NOMO-1 treated with dmso at 0.1 percent for 144 hours (cell line): ENCODE results near the gene PYROXD2.

Source experiments
- DNase-seq: peaks from one replicate; lab custom pipeline; 2025; ENCODE audit not compliant: unreplicated experiment; lab: John Stamatoyannopoulos, UW

The PYROXD2 gene

GRCh38 chr10:98414932-98415730, at the start of gene PYROXD2:
TSS of gene PYROXD2 (minus strand) at chr10:98415182. CDS start at chr10:98415135, 47 bp downstream.
- no peak for DNase-seq

- no peak for DNase-seq
Measured at GRCh38 chr10:98463976-98464754, 49.2 kb upstream of the PYROXD2 start.

- DNase-seq: no peak
Measured at GRCh38 chr10:98463016-98463415, 48.0 kb upstream of the PYROXD2 start.

- no peak for DNase-seq
Measured at GRCh38 chr10:98461500-98461842, 46.5 kb upstream of the PYROXD2 start.

GRCh38 chr10:98460837-98461499, 46.0 kb upstream of the PYROXD2 start:
- DNase-seq: no peak

- no peak for DNase-seq
Measured at GRCh38 chr10:98458809-98459784, 44.1 kb upstream of the PYROXD2 start.

- no peak for DNase-seq
Measured at GRCh38 chr10:98457721-98458120, 42.7 kb upstream of the PYROXD2 start.

GRCh38 chr10:98456686-98457482, 41.9 kb upstream of the PYROXD2 start:
- DNase-seq: no peak

GRCh38 chr10:98456043-98456570, 41.1 kb upstream of the PYROXD2 start:
- no peak for DNase-seq

- no peak for DNase-seq
Measured at GRCh38 chr10:98453729-98454128, 38.7 kb upstream of the PYROXD2 start.

GRCh38 chr10:98450618-98451017, 35.6 kb upstream of the PYROXD2 start:
- DNase-seq: no peak

GRCh38 chr10:98449287-98449686, 34.3 kb upstream of the PYROXD2 start:
- no peak for DNase-seq

- DNase-seq: peak; percentile 54
Measured at GRCh38 chr10:98446661-98447221, 31.8 kb upstream of the PYROXD2 start, which contains the start of gene HPS1. TSS of gene HPS1 (minus strand) at chr10:98446935. CDS start at chr10:98443240, 3,695 bp downstream.

- peak; percentile 25 for DNase-seq
Measured at GRCh38 chr10:98446151-98446660, 31.2 kb upstream of the PYROXD2 start.

GRCh38 chr10:98445200-98445812, 30.3 kb upstream of the PYROXD2 start:
- DNase-seq: no peak

GRCh38 chr10:98444314-98445006, 29.5 kb upstream of the PYROXD2 start:
- no peak for DNase-seq

GRCh38 chr10:98438715-98439114, 23.7 kb upstream of the PYROXD2 start:
- DNase-seq: no peak

- no peak for DNase-seq
Measured at GRCh38 chr10:98436704-98437103, 21.7 kb upstream of the PYROXD2 start.
